GM10266 (cell line): ENCODE data around the gene THBS2.

ENCODE experiments used
- DNase-seq: peaks from one replicate; pipeline ENCODE4 v3.0.0; 2012; ENCODE audit errors: extremely low spot score
- CTCF ChIP-seq: IDR thresholded peaks from 2 replicates; pipeline ENCODE4 v1.5.1; 2012; ENCODE audit warnings: mild to moderate bottlenecking, low read depth; ENCODE audit not compliant: control insufficient read depth, insufficient read depth; ENCODE audit errors: missing control alignments

THBS2 gene

GRCh38 chr6:169288591-169288990 lies 34.9 kb upstream of the THBS2 start:
- no peak for DNase-seq
- TF ChIP-seq CTCF, result no peak

GRCh38 chr6:169287675-169288074 lies 34.0 kb upstream of the THBS2 start:
- DNase-seq, result no peak
- no peak for TF ChIP-seq CTCF

GRCh38 chr6:169286961-169287360 lies 33.3 kb upstream of the THBS2 start:
- no peak for TF ChIP-seq CTCF
- DNase-seq, result no peak

GRCh38 chr6:169285165-169285564 lies 31.5 kb upstream of the THBS2 start:
- no peak for DNase-seq
- no peak for TF ChIP-seq CTCF

- TF ChIP-seq CTCF, result no peak
- DNase-seq, result no peak
Measured at GRCh38 chr6:169283924-169284323, 30.3 kb upstream of the THBS2 start.

GRCh38 chr6:169282043-169282442 lies 28.4 kb upstream of the THBS2 start:
- no peak for TF ChIP-seq CTCF

GRCh38 chr6:169277619-169278018 lies 24.0 kb upstream of the THBS2 start:
- no peak for TF ChIP-seq CTCF
- no peak for DNase-seq

More at GRCh38 chr6:169282043-169282442, 28.4 kb upstream of the THBS2 start:
- DNase-seq, result no peak

- TF ChIP-seq CTCF, result no peak
- no peak for DNase-seq
Measured at GRCh38 chr6:169274781-169275180, 21.1 kb upstream of the THBS2 start.
